GM10266 (cell line): ENCODE data around the gene MECR.
"Not testable (repeated sequence)": the region's sequence is repeated elsewhere in the genome, so short reads cannot be mapped to it uniquely, and the experiment has no call there.

ENCODE experiments used
- DNase-seq: peaks from one replicate; pipeline ENCODE4 v3.0.0; 2012; ENCODE audit errors: extremely low spot score
- TF ChIP-seq, protein P1 (sequence below): IDR thresholded peaks from 2 replicates; pipeline ENCODE4 v1.5.1; 2012; ENCODE audit warnings: mild to moderate bottlenecking, low read depth; ENCODE audit not compliant: control insufficient read depth, insufficient read depth; ENCODE audit errors: missing control alignments

The MECR gene

DNA sequence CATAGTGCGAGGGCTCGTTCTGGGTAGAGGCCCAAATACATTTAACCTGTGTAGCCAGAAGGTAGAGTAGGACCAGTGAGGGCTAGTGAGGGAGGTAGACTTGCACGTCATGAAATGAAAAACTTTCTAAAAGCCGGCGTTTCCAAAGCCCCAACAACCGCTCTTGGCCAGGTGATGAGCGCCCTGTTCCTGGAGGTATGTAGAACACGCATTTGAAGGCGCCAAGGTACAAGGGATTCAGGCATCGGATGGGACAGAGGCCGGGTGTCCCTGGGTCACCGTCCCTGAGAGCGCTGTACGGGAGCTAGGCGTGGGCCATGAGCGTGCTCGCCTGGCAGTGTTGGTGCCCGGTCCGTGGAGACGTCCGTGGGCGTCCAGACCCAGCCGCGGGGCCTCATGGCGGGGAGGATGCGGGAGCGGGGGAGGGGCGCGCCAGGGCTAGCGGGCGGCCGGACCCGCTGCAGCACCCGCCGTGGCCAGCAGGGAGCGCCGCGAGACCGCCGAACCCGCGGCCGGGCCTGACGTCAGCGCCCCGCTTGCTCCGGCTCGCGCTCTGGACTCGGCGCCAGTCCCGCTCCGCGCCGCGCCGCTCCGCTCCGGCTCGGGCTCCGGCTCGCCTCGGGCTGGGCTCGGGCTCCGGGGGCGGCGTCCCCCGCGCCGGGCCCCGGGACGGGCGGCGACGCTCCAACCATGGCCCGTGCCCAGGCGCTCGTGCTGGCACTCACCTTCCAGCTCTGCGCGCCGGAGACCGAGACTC, 5.4 kb upstream of the MECR start, which contains the start of gene PTPRU:
Gene PTPRU (plus strand): TSS at position 568 of the 757 bp plus-strand sequence. CDS start 123 bp downstream, at position 691.
- TF ChIP-seq, protein P1, sequence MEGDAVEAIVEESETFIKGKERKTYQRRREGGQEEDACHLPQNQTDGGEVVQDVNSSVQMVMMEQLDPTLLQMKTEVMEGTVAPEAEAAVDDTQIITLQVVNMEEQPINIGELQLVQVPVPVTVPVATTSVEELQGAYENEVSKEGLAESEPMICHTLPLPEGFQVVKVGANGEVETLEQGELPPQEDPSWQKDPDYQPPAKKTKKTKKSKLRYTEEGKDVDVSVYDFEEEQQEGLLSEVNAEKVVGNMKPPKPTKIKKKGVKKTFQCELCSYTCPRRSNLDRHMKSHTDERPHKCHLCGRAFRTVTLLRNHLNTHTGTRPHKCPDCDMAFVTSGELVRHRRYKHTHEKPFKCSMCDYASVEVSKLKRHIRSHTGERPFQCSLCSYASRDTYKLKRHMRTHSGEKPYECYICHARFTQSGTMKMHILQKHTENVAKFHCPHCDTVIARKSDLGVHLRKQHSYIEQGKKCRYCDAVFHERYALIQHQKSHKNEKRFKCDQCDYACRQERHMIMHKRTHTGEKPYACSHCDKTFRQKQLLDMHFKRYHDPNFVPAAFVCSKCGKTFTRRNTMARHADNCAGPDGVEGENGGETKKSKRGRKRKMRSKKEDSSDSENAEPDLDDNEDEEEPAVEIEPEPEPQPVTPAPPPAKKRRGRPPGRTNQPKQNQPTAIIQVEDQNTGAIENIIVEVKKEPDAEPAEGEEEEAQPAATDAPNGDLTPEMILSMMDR = peak; percentile 93
- DNase-seq = peak; percentile 97

DNA sequence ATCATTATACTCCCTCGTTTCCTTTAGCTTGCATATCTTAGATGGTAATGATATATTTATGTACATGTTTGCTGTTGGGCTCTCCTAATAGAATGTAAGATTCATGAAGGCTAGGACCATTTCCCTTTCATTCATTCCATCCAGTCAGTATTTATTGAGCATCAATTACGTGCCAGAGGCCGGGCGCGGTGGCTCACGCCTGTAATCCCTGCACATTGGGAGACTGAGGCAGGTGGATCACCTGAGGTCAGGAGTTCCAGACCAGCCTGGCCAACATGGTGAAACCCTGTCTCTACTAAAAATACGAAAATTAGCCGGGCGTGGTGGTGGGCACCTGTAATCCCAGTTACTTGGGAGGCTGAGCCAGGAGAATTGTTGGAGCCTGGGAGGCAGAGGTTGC, 4.1 kb upstream of the MECR start:
- DNase-seq = not testable (repeated sequence)

DNA sequence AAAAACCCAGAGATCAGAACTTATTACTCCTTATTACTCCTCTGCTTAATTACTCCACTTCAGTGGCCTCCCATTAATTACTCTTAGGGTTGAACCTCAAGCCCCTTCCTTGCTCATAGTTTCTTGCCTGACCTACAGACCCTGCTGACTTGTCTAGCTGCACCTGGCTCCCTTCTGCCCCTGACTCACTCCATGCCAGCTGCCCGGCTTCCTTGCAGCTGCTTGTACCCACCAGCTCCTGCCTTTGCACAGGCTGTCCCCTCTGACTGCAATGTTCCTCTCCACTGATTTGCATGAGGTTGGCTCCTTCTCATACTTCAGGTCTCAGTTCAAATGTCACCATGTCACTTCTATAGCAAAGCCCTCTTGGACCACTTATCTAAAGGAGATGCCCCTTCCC, 3.7 kb upstream of the MECR start:
- TF ChIP-seq, protein P1 = no peak
- no peak for DNase-seq

DNA sequence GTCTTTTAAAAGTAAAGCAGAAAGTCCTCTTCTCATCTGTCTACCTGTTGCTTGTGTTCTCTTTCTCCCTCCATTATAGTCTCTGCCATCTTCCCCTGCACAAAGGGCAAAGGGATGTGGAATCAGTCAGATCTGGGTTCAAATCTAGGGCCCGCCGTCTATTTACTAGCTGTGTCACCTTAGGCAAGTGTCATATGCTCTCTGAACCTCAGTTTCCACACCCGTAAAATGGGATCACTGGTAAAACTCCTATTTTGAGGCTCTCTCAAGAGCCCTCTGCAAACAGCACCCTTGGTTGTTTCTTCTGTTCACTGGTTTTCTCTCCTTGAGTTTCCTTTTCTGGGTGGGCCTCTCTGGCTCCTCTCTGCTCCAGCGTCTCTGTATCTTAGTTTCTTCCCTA, 3.0 kb upstream of the MECR start:
- DNase-seq = no peak
- TF ChIP-seq, protein P1 = no peak

DNA sequence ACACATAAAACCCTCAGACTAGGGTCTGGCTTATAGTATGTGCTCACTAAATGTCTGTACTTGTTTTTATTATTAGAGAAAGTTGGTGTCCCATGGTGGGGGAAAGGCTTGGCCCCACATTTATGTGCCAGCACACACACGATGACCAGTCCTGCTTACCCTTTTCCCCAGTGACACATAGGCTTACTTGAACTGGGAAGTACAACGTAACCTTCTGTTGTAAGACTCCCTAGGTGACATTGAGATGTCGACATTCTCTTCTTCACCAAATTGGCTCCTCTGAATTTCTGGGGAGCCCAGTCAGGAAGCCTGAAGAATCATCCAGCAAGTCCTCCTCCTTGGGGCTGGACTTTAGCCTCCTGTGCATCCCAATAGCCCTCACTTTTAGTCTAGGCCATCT, 1.7 kb upstream of the MECR start:
- TF ChIP-seq, protein P1 = no peak
- DNase-seq = no peak

DNA sequence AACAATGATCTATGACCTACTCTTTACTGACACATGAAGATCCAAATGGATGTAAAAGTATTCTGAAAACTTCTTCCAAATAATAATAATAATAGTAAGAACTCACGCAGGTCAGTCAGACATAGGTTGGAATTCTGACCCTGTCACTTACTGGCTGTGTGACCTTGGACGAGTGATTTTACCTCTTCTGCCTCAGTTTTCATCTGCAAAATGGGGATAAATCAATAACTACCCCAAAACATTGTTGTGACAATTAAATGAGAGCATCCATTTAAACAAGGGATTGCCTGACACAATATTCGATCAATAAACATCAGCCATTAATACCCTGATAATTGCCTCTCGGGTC, 556 bp downstream of the MECR start:
- TF ChIP-seq, protein P1 = no peak
- no peak for DNase-seq

DNA sequence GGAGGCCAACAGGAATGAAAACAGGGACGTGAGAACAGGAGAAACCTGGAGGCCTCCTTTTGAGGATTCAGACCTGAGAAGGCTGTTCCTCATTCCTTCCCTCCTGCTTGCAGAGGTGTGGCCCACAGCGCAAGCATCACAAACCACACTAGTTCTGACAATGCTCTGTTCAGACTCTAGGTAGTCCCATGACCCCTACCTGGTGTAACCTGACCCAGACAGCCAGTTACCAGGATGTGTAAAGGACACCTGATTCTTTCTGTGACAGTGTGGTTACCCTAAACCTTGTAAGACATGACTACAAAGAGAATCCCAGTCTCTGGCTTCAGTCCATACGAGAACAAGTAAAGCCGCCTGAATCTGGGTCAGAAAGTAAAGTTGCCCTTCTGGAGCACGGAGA, 3.2 kb downstream of the MECR start:
- DNase-seq = no peak
- TF ChIP-seq, protein P1 = no peak

DNA sequence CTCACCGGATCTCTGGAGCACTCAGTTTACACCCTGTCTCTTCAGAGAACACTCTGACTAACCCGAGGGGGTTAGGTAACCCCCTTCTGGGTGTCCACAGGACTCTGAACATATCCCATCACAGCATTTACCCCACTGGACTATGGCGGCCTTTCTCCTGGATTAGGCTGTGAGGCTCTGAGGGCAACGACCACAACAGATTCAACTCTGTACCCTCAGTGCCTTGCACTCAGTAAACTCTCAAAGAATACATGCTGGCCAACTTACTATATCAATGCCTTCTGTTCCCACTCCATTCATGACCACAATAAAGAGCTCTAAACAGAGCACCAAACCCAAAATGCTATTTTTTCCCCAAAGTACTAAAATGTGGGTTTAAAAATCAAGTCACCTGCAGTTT, 5.4 kb downstream of the MECR start:
- TF ChIP-seq, protein P1 = no peak
- no peak for DNase-seq
